SU-DHL-6 (cell line): ENCODE data around the gene IFI44.

Experiments
- H2AFZ ChIP-seq: fragments of 200-600 bp; sonication (generic); 2 replicates; pipeline ENCODE4 v1.6.1; 2014; ENCODE audit warnings: low read depth, mild to moderate bottlenecking, moderate library complexity, mixed read lengths, antibody characterized with exemption, low read length; ENCODE audit not compliant: severe bottlenecking
- H3F3A ChIP-seq: fragments of 200-600 bp; shearing (Covaris generic); 2 replicates; pipeline ENCODE4 v1.6.0; 2016; ENCODE audit warnings: antibody characterized with exemption, mild to moderate bottlenecking; ENCODE audit not compliant: insufficient read depth
- H3K27ac ChIP-seq: fragments of 200-600 bp; sonication (generic); 2 replicates; pipeline ENCODE4 v1.5.1; 2016; ENCODE audit warnings: low read depth, mild to moderate bottlenecking, low read length, moderate library complexity, mixed read lengths
- H3K27me3 ChIP-seq: fragments of 200-600 bp; sonication (generic), shearing (Covaris generic); 2 replicates; pipeline ENCODE4 v1.6.0; 2014; ENCODE audit warnings: mild to moderate bottlenecking, low read length
- H3K36me3 ChIP-seq: fragments of 200-600 bp; sonication (generic); 2 replicates; pipeline ENCODE4 v1.6.1; 2014; ENCODE audit warnings: mild to moderate bottlenecking, low read length, mixed read lengths
- H3K4me2 ChIP-seq: fragments of 300-600, 200-600 bp; shearing (Covaris generic), sonication (generic); 2 replicates; pipeline ENCODE4 v1.6.0; 2014; ENCODE audit warnings: low read length, low read depth, mild to moderate bottlenecking; ENCODE audit not compliant: poor library complexity, severe bottlenecking
- H3K4me3 ChIP-seq: fragments of 200-600 bp; sonication (generic); 2 replicates; pipeline ENCODE4 v1.5.1; 2014; ENCODE audit warnings: antibody characterized with exemption, low read length, mild to moderate bottlenecking, mixed read lengths; ENCODE audit not compliant: insufficient read depth, poor library complexity, severe bottlenecking
- H3K79me2 ChIP-seq: fragments of 200-600 bp; sonication (generic); 2 replicates; pipeline ENCODE4 v1.6.1; 2014; ENCODE audit warnings: mild to moderate bottlenecking, low read length, moderate library complexity; ENCODE audit not compliant: insufficient read depth
- H3K9ac ChIP-seq: fragments of 200-600 bp; sonication (generic); 2 replicates; pipeline ENCODE4 v1.7.0; 2014; ENCODE audit warnings: mild to moderate bottlenecking, low read length
- H3K9me2 ChIP-seq: fragments of 200-600 bp; sonication (generic); replicated peaks from 2 replicates; pipeline ENCODE4 v1.6.1; 2014; ENCODE audit warnings: low read length; ENCODE audit not compliant: insufficient read depth
- H3K9me3 ChIP-seq: fragments of 200-600 bp; sonication (generic); 2 replicates; pipeline ENCODE4 v1.6.1; 2014; ENCODE audit warnings: low read length, mixed read lengths; ENCODE audit not compliant: insufficient read depth
- H4K20me1 ChIP-seq: fragments of 200-600 bp; sonication (generic); 2 replicates; pipeline ENCODE4 v1.6.1; 2014; ENCODE audit warnings: low read depth, mild to moderate bottlenecking, antibody characterized with exemption, low read length, moderate library complexity, mixed read lengths
- EZH2phosphoT487 ChIP-seq: fragments of 200-600 bp; sonication (generic), shearing (Covaris generic); conservative IDR thresholded peaks from 2 replicates; pipeline ENCODE4 v1.6.1; 2018; ENCODE audit warnings: mild to moderate bottlenecking, antibody characterized with exemption, low read length, moderate library complexity, mixed read lengths
- TF ChIP-seq, protein P1 (sequence below): fragments of 200-600 bp; sonication (generic); IDR thresholded peaks from one replicate; pipeline ENCODE4 v1.5.1; 2017; ENCODE audit warnings: antibody characterized with exemption, mild to moderate bottlenecking, low read length, moderate library complexity; ENCODE audit not compliant: insufficient read depth, poor library complexity, severe bottlenecking

IFI44 gene

DNA sequence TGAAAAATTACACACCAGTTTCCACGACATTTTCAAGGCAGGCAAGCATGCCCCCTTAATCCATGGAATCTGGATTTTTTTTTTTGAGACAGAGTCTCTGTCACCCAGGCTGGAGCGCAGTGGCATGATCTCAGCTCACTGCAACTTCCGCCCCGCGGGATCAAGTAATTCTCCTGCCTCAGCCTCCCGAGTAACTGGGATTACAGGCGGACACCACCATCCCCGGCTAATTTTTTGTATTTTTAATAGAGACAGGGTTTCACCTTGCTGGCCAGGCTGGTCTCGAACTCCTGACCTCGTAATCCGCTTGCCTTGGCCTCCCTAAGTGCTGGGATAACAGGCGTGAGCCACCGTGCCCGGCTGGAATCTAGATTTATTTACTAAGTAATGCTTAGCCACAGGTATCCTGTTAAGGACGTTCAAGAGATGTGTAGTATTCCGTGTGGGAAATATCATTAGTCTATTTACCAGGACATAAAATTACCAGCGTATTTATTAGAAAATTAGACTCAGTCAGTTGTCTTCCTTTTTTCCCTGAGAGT, 2.5 kb downstream of the IFI44 start:
- Histone ChIP-seq H3K27ac (no peak overlapping the region), H3F3A (no peaks in the 10 kb centered on the region), H3K27me3 (no peaks in the 10 kb centered on the region), H3K9me2 (no peaks in the 10 kb centered on the region), H3K79me2 (no peaks in the 10 kb centered on the region), H3K9me3 (no peaks in the 10 kb centered on the region), H3K9ac (no peak overlapping the region), H2AFZ (no peak overlapping the region), H3K36me3 (no peaks in the 10 kb centered on the region), H3K4me3 (no peak overlapping the region), H4K20me1 (no peaks in the 10 kb centered on the region), H3K4me2 (no peak overlapping the region)
- no peak for TF ChIP-seq EZH2phosphoT487
- TF ChIP-seq, protein P1, sequence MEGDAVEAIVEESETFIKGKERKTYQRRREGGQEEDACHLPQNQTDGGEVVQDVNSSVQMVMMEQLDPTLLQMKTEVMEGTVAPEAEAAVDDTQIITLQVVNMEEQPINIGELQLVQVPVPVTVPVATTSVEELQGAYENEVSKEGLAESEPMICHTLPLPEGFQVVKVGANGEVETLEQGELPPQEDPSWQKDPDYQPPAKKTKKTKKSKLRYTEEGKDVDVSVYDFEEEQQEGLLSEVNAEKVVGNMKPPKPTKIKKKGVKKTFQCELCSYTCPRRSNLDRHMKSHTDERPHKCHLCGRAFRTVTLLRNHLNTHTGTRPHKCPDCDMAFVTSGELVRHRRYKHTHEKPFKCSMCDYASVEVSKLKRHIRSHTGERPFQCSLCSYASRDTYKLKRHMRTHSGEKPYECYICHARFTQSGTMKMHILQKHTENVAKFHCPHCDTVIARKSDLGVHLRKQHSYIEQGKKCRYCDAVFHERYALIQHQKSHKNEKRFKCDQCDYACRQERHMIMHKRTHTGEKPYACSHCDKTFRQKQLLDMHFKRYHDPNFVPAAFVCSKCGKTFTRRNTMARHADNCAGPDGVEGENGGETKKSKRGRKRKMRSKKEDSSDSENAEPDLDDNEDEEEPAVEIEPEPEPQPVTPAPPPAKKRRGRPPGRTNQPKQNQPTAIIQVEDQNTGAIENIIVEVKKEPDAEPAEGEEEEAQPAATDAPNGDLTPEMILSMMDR: no peak

DNA sequence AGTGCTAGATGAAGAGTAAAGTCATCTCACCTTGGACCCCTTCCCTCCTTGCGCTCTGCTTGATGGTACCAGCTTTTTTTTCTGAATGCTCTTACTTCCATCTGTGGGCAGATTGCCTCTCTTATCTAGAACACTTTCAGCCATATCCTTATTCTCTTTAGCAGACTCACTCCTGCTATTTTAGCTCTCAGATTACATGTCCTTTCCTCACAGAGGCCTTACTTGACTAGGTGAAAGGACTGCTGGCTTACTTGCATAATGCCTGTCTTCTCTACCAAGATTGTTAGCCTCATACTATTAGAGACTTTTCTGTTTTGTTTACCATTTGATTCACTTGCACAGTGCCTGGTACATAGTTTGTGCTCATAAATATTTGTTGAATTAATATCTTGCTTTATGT, 9.3 kb downstream of the IFI44 start:
- Histone ChIP-seq H3K27ac (no peak overlapping the region), H3K4me2 (no peak overlapping the region), H3K9ac (no peak overlapping the region), H3K4me3 (no peak overlapping the region), H3K27me3 (no peaks in the 10 kb centered on the region), H4K20me1 (no peaks in the 10 kb centered on the region), H3K36me3 (no peaks in the 10 kb centered on the region), H2AFZ (no peak overlapping the region), H3F3A (no peaks in the 10 kb centered on the region), H3K79me2 (no peaks in the 10 kb centered on the region), H3K9me2 (no peaks in the 10 kb centered on the region), H3K9me3 (no peaks in the 10 kb centered on the region)
- TF ChIP-seq, protein P1: no peak

DNA sequence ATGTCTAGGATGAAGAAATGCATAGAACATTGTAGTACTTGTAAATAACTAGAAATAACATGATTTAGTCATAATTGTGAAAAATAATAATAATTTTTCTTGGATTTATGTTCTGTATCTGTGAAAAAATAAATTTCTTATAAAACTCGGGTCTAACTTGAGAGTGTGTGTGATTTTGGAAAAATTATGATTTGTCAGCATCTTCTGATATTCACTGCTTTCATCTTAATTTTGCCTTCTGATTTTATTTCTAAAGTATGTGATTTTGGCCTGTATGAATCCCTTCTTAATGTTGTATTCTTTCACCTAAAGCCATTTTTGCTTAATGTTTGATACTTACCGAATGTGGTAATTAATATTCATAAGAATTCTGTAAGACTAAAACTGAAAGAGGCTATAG, 14.3 kb downstream of the IFI44 start:
- no peak for TF ChIP-seq EZH2phosphoT487
- TF ChIP-seq, protein P1: no peak
- H4K20me1 ChIP-seq: no peaks in the 10 kb centered on the region
- no peak overlapping the region for H3K4me3 ChIP-seq
- no peak overlapping the region for H3K4me2 ChIP-seq
- H3K79me2 ChIP-seq: no peaks in the 10 kb centered on the region
- no peak overlapping the region for H3K9ac ChIP-seq
- H3F3A ChIP-seq: no peaks in the 10 kb centered on the region
- no peaks in the 10 kb centered on the region for H3K9me3 ChIP-seq
- no peaks in the 10 kb centered on the region for H3K36me3 ChIP-seq
- H3K9me2 ChIP-seq: no peaks in the 10 kb centered on the region
- H3K27me3 ChIP-seq: no peaks in the 10 kb centered on the region
- H3K27ac ChIP-seq: no peak overlapping the region
- H2AFZ ChIP-seq: no peak overlapping the region
